Body of pancreas (tissue), 4 donors: ENCODE data around the gene SLC34A3. TPM values are rescaled to one million over a fixed set of nuclear protein-coding genes. Genes with fewer than 3 reads are reported as not detected.

Experiments used
- ATAC-seq: fragments of 150-250 bp; one replicate; pipeline ENCODE4 v1.9.1; 2016
- DNase-seq, 4 donors: peaks; one replicate each; pipeline ENCODE4 v3.0.0-alpha.2; 2019
- H3K27ac ChIP-seq, 4 donors: fragments of 200-600 bp; sonication (generic); 1 replicate in 3 of 4; 2 replicates in 1 of 4; pipeline versions ENCODE4 v1.5.1 to v1.6.1; 2016 to 2019; ENCODE audit warnings: mild to moderate bottlenecking in 1 of 4, mixed read lengths in 1 of 4, moderate library complexity in 1 of 4
- H3K27me3 ChIP-seq, 2 donors: fragments of 200-600 bp; sonication (generic); one replicate each; pipeline ENCODE4 v1.6.0; 2016; ENCODE audit warnings: mild to moderate bottlenecking in 1 of 2
- H3K36me3 ChIP-seq, 2 donors: fragments of 200-600 bp; sonication (generic); replicated peaks in 1 of 2; 2 replicates each; pipeline ENCODE4 v1.5.1; 2016; ENCODE audit warnings: low read depth in 2 of 2; ENCODE audit not compliant: insufficient read depth in 1 of 2
- H3K4me1 ChIP-seq: fragments of 200-600 bp; sonication (generic); one replicate; pipeline ENCODE4 v1.6.0; 2016
- H3K4me3 ChIP-seq, 2 donors: fragments of 200-600 bp; sonication (generic); 1 replicate in 1 of 2; 2 replicates in 1 of 2; pipeline ENCODE4 v1.5.1; 2016 to 2019
- H3K9me3 ChIP-seq, 3 donors: fragments of 200-600 bp; sonication (generic); 1 replicate in 2 of 3; 2 replicates in 1 of 3; pipeline ENCODE4 v1.5.1; 2016
- POLR2A ChIP-seq, 3 donors: fragments of 450-650 bp; IDR thresholded peaks; one replicate each; pipeline ENCODE4 v1.6.1; 2016; ENCODE audit warnings: antibody characterized with exemption in 3 of 3, mild to moderate bottlenecking in 2 of 3
- WGBS, 2 donors: methylation state at CpG; one replicate each; pipeline ENCODE4 v1.1.5; 2017; 5-methylcytosine and 5-hydroxymethylcytosine counted together
- intact Hi-C: fragments of 100-400 bp; cut with DNase I; formaldehyde crosslinking; loops from one replicate; pipeline ENCODE4 v1.15.1; 2023
- total RNA-seq, 2 donors: library from RNA; depleted of rRNA; stranded (reverse); fragments of >200 nt; gene quantifications; one replicate each; pipeline ENCODE4 v1.1.0, GENCODE V29; 2016
- TF ChIP-seq, protein P1 (sequence below), 7 experiments: fragments of 450-650 bp in 4 of 7; fragments of 200-600 bp in 3 of 7; sonication (generic) in 3 of 7; IDR thresholded peaks; one replicate each; pipeline ENCODE4 v1.5.1; 2016 to 2019; ENCODE audit warnings: antibody characterized with exemption in 7 of 7

SLC34A3 gene
- total RNA-seq, 2 donors from 2014 or later, result 0.33 TPM; not detected in 1

GRCh38 chr9:137191245-137191644 lies 39.5 kb upstream of the SLC34A3 start:
- no peak for TF ChIP-seq POLR2A (IDR thresholded peaks at IDR 0.05)
- TF ChIP-seq, protein P1, sequence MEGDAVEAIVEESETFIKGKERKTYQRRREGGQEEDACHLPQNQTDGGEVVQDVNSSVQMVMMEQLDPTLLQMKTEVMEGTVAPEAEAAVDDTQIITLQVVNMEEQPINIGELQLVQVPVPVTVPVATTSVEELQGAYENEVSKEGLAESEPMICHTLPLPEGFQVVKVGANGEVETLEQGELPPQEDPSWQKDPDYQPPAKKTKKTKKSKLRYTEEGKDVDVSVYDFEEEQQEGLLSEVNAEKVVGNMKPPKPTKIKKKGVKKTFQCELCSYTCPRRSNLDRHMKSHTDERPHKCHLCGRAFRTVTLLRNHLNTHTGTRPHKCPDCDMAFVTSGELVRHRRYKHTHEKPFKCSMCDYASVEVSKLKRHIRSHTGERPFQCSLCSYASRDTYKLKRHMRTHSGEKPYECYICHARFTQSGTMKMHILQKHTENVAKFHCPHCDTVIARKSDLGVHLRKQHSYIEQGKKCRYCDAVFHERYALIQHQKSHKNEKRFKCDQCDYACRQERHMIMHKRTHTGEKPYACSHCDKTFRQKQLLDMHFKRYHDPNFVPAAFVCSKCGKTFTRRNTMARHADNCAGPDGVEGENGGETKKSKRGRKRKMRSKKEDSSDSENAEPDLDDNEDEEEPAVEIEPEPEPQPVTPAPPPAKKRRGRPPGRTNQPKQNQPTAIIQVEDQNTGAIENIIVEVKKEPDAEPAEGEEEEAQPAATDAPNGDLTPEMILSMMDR (IDR thresholded peaks at IDR 0.05), result no peak
- no peaks in the 10 kb centered on the region for H3K27me3 ChIP-seq
- H3K36me3 ChIP-seq, result peaks cover 0 to 2% of the 10 kb centered on the region in 2 donors
- H3K27ac ChIP-seq, result peak overlapping the region in 3 of 4 donors; percentile 93 to 96 (median 94)
- H3K4me3 ChIP-seq, result no peak overlapping the region
- peaks cover 91% of the 10 kb centered on the region for H3K4me1 ChIP-seq
- 66 to 79% methylated on average over 3 of the region's 3 CpGs for WGBS, 2 donors
- DNase-seq (no peak), ATAC-seq (no peak)
- intact Hi-C loops, result loop anchor here (5.0 kb wide), 1 partner anchor 41 kb away; the partner anchor contains the start of gene SLC34A3
- H3K9me3 ChIP-seq, result no peaks in the 10 kb centered on the region

DNA sequence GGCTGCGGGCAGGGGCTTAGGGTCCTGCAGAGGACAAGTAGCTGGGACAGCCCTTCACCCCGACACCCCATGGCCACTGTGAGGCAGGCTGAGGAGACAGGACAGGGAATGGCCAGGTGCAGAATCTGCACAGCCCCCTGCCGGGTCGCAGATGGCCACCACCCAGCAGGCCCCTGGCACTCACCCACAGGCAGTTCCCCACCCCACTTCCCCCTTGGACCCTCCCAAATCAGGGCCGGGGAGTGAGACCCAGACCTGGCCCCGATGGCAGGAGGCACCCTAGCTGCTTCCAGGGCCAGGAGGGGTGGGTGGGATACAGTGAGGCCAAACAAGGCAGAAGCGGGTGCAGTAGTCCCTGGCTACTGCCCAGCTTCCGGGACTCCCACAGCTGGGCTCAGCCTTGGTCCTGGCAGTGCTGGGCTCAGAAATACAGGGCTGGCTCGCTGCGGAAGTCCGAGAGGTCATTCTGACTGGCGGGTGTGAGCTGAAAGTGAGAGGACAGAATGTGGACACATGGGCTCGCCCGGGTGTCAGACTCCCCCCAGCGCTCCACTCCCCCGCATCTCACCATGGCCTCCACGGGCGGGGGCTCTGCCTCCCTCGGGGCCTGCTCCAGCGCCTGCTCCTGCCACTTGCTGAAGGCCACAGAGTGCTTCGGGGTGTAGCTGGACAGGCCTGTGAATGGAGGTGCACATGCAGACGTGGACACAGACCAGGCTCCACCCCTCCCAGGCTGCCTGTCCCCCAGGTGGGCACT lies 38.8 kb upstream of the SLC34A3 start:
- TF ChIP-seq POLR2A (IDR thresholded peaks at IDR 0.05), result peak in 1 of 3 donors; percentile 6
- TF ChIP-seq, protein P1 (IDR thresholded peaks at IDR 0.05), result no peak
- Histone ChIP-seq H3K4me1 (peaks cover 91% of the 10 kb centered on the region), H3K9me3 (no peaks in the 10 kb centered on the region), H3K27me3 (no peaks in the 10 kb centered on the region), H3K4me3 (no peak overlapping the region), H3K36me3 (peaks cover 0 to 2% of the 10 kb centered on the region in 2 donors), H3K27ac (peak overlapping the region; percentile 13 to 93 (median 58))
- ATAC-seq (no peak), DNase-seq (no peak)
- 69% methylated on average over 21 of the region's 22 CpGs; no CpG with 5 or more reads in 1 of the 2 donors for WGBS, 2 donors
- intact Hi-C loops, result loop anchor here (5.0 kb wide), 1 partner anchor 40 kb away; the partner anchor contains the start of gene SLC34A3

GRCh38 chr9:137192448-137192780 lies 38.3 kb upstream of the SLC34A3 start:
- TF ChIP-seq POLR2A (IDR thresholded peaks at IDR 0.05), result no peak
- TF ChIP-seq, protein P1 (IDR thresholded peaks at IDR 0.05), result no peak
- Histone ChIP-seq H3K27ac (peak overlapping the region; percentile 13 to 93 (median 58)), H3K4me3 (no peak overlapping the region), H3K4me1 (peaks cover 91% of the 10 kb centered on the region), H3K36me3 (peaks cover 0 to 2% of the 10 kb centered on the region in 2 donors), H3K27me3 (no peaks in the 10 kb centered on the region), H3K9me3 (no peaks in the 10 kb centered on the region)
- ATAC-seq, result no peak
- intact Hi-C loops, result loop anchor here (5.0 kb wide), 1 partner anchor 40 kb away; the partner anchor contains the start of gene SLC34A3
- 64 to 75% methylated on average over 9 to 10 of the region's 10 CpGs for WGBS, 2 donors
- no peak for DNase-seq

DNA sequence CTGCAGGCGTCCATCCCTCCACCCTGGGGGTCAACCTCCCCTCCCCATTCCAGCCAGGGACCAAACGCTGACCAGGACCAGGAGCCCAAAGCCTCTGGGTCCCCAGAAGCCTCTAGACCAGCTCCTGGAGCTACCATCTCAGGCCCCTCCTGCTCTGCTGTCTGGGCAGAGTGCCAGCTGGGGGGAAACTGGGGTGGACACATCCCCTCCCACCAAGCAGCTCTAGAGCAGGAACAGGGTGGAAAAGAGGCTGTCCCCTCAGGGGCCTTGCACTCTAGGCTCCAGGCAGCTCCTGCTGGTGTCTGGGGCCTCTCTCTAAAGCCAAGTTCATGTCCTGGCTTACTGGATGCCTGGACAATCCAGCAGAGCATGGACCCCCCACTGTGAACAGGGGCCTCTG lies 37.8 kb upstream of the SLC34A3 start:
- no peaks in the 10 kb centered on the region for H3K9me3 ChIP-seq
- H3K27me3 ChIP-seq, result no peaks in the 10 kb centered on the region
- WGBS, 2 donors, result 92 to 100% methylated on average over 1 to 2 of the region's 2 CpGs
- H3K4me1 ChIP-seq, result peaks cover 91% of the 10 kb centered on the region
- H3K36me3 ChIP-seq, result peaks cover 0 to 2% of the 10 kb centered on the region in 2 donors
- no peak for DNase-seq
- ATAC-seq, result no peak
- peak overlapping the region in 3 of 4 donors; percentile 13 to 93 (median 92) for H3K27ac ChIP-seq
- intact Hi-C loops, result loop anchor here (5.0 kb wide), 1 partner anchor 39 kb away; the partner anchor contains the start of gene SLC34A3
- H3K4me3 ChIP-seq, result no peak overlapping the region
- no peak for TF ChIP-seq POLR2A (IDR thresholded peaks at IDR 0.05)
- TF ChIP-seq, protein P1 (IDR thresholded peaks at IDR 0.05), result no peak
